ENCODE measurements around the gene TBX15. TPM values are rescaled to one million over a fixed set of nuclear protein-coding genes. Genes with fewer than 3 reads are reported as not detected.
A peak's percentile ranks its signal among the peaks of the same experiment; 100 is the strongest.

Gene TBX15
- not detected for polyA plus RNA-seq (2013, experiment 1 of 2)
- polyA plus RNA-seq (2013, experiment 2 of 2) = 0.03 TPM

- H3K27ac ChIP-seq (replicated peaks; ENCODE audit: low read length) = no peak within 1 kb of the TSS
- peaks cover 6 to 7% of the 10 kb centered on the region in 2 donors for H3K9me3 ChIP-seq (replicated peaks in 1 of 2; ENCODE audit: control insufficient read depth in 2 of 2, insufficient read depth in 1 of 2, low read depth in 1 of 2, low read length in 2 of 2)
- peak within 1 kb of the TSS; percentile 75 for H3K9ac ChIP-seq (ENCODE audit: low read depth, low read length, poor library complexity)
- no peak for DNase-seq (ENCODE audit: low spot score)
- H3K27me3 ChIP-seq (ENCODE audit: control insufficient read depth in 3 of 3, insufficient read depth in 3 of 3, low read depth in 1 of 3, low read length in 3 of 3) = peaks cover 78 to 100% (median 100%) of the 10 kb centered on the region in 3 experiments
- no peak within 1 kb of the TSS for H4K91ac ChIP-seq (ENCODE audit: low read depth, low read length, poor library complexity)
- H2BK5ac ChIP-seq (ENCODE audit: low read length) = no peak within 1 kb of the TSS
- H2BK120ac ChIP-seq (ENCODE audit: low read depth, low read length) = no peak within 1 kb of the TSS
- peak within 1 kb of the TSS; percentile 62 for H3K23ac ChIP-seq (ENCODE audit: low read depth, low read length, poor library complexity)
- H2AK5ac ChIP-seq (ENCODE audit: low read depth, low read length) = no peak within 1 kb of the TSS
- H2BK12ac ChIP-seq (ENCODE audit: low read length) = no peak within 1 kb of the TSS
- H3K4me3 ChIP-seq (ENCODE audit: low read length in 2 of 2) = peak within 1 kb of the TSS in 1 of 2 donors; percentile 27
- H3K36me3 ChIP-seq (replicated peaks in 1 of 2; ENCODE audit: control insufficient read depth in 2 of 2, insufficient read depth in 2 of 2, low read length in 2 of 2) = no peaks in the 10 kb centered on the region
- peak within 1 kb of the TSS; percentile 77 for H3K18ac ChIP-seq (ENCODE audit: low read length)
- no CpG with 5 or more reads among the region's 31 CpGs for WGBS, 2 donors (ENCODE audit: extremely low coverage in 2 of 2, insufficient read length in 2 of 2, insufficient replicate concordance in 1 of 2)
- H3K4me2 ChIP-seq (ENCODE audit: insufficient read depth, low read length, poor library complexity, severe bottlenecking) = peak within 1 kb of the TSS; percentile 54
- H2AFZ ChIP-seq (ENCODE audit: low read length) = peak within 1 kb of the TSS; percentile 93
- H3K4ac ChIP-seq (ENCODE audit: low read length) = no peak within 1 kb of the TSS
- H3K4me1 ChIP-seq (ENCODE audit: control insufficient read depth in 2 of 2, insufficient read depth in 1 of 2, low read depth in 1 of 2, low read length in 2 of 2) = peaks cover 6 to 8% of the 10 kb centered on the region in 2 donors
- no peaks in the 10 kb centered on the region for H3K79me1 ChIP-seq (ENCODE audit: low read depth, low read length)
- H3K14ac ChIP-seq (ENCODE audit: low read length) = peak within 1 kb of the TSS; percentile 10
- H4K8ac ChIP-seq (ENCODE audit: low read depth, low read length) = no peak within 1 kb of the TSS
- no peak within 1 kb of the TSS for H2BK15ac ChIP-seq (ENCODE audit: low read length)
Observed at GRCh38 chr1:118988186-118989005, at the start of gene TBX15. TSS of gene TBX15 (minus strand) at chr1:118988343. CDS start at chr1:118987795, 548 bp downstream.

GRCh38 chr1:119034359-119034758 lies 46.2 kb upstream of the TBX15 start:
- no peak overlapping the region for H3K4me3 ChIP-seq (ENCODE audit: low read length in 2 of 2)
- no peak overlapping the region for H2AFZ ChIP-seq (ENCODE audit: low read length)
- H4K91ac ChIP-seq (ENCODE audit: low read depth, low read length, poor library complexity) = no peak overlapping the region
- no peak for DNase-seq (ENCODE audit: low spot score)
- no peaks in the 10 kb centered on the region for H3K27me3 ChIP-seq (ENCODE audit: control insufficient read depth in 3 of 3, insufficient read depth in 3 of 3, low read depth in 1 of 3, low read length in 3 of 3)
- no peak overlapping the region for H2BK15ac ChIP-seq (ENCODE audit: low read length)
- no peak overlapping the region for H3K9ac ChIP-seq (ENCODE audit: low read depth, low read length, poor library complexity)
- H3K14ac ChIP-seq (ENCODE audit: low read length) = no peak overlapping the region
- H2BK5ac ChIP-seq (ENCODE audit: low read length) = no peak overlapping the region
- H3K23ac ChIP-seq (ENCODE audit: low read depth, low read length, poor library complexity) = no peak overlapping the region
- H2BK12ac ChIP-seq (ENCODE audit: low read length) = no peak overlapping the region
- H3K18ac ChIP-seq (ENCODE audit: low read length) = no peak overlapping the region
- no peaks in the 10 kb centered on the region for H3K79me1 ChIP-seq (ENCODE audit: low read depth, low read length)
- peaks cover 0 to 4% of the 10 kb centered on the region in 2 donors for H3K36me3 ChIP-seq (replicated peaks in 1 of 2; ENCODE audit: control insufficient read depth in 2 of 2, insufficient read depth in 2 of 2, low read length in 2 of 2)
- no peak overlapping the region for H3K4ac ChIP-seq (ENCODE audit: low read length)
- no peaks in the 10 kb centered on the region for H3K9me3 ChIP-seq (replicated peaks in 1 of 2; ENCODE audit: control insufficient read depth in 2 of 2, insufficient read depth in 1 of 2, low read depth in 1 of 2, low read length in 2 of 2)
- H2BK120ac ChIP-seq (ENCODE audit: low read depth, low read length) = no peak overlapping the region
- H3K4me1 ChIP-seq (ENCODE audit: control insufficient read depth in 2 of 2, insufficient read depth in 1 of 2, low read depth in 1 of 2, low read length in 2 of 2) = no peaks in the 10 kb centered on the region
- H4K8ac ChIP-seq (ENCODE audit: low read depth, low read length) = no peak overlapping the region
- H3K4me2 ChIP-seq (ENCODE audit: insufficient read depth, low read length, poor library complexity, severe bottlenecking) = no peak overlapping the region
- no peak overlapping the region for H3K27ac ChIP-seq (replicated peaks; ENCODE audit: low read length)
- no peak overlapping the region for H2AK5ac ChIP-seq (ENCODE audit: low read depth, low read length)

GRCh38 chr1:119032986-119033385 lies 44.8 kb upstream of the TBX15 start:
- Histone ChIP-seq H2AFZ (ENCODE audit: low read length) (no peak overlapping the region), H3K4me2 (ENCODE audit: insufficient read depth, low read length, poor library complexity, severe bottlenecking) (no peak overlapping the region), H3K4me1 (ENCODE audit: control insufficient read depth in 2 of 2, insufficient read depth in 1 of 2, low read depth in 1 of 2, low read length in 2 of 2) (peaks cover 0 to 4% of the 10 kb centered on the region in 2 donors), H3K18ac (ENCODE audit: low read length) (no peak overlapping the region), H3K4me3 (ENCODE audit: low read length in 2 of 2) (no peak overlapping the region), H2AK5ac (ENCODE audit: low read depth, low read length) (no peak overlapping the region), H2BK120ac (ENCODE audit: low read depth, low read length) (no peak overlapping the region), H3K9ac (ENCODE audit: low read depth, low read length, poor library complexity) (no peak overlapping the region), H4K8ac (ENCODE audit: low read depth, low read length) (no peak overlapping the region), H2BK5ac (ENCODE audit: low read length) (no peak overlapping the region), H3K36me3 (replicated peaks in 1 of 2; ENCODE audit: control insufficient read depth in 2 of 2, insufficient read depth in 2 of 2, low read length in 2 of 2) (peaks cover 0 to 4% of the 10 kb centered on the region in 2 donors), H3K79me1 (ENCODE audit: low read depth, low read length) (no peaks in the 10 kb centered on the region), H3K23ac (ENCODE audit: low read depth, low read length, poor library complexity) (no peak overlapping the region), H3K14ac (ENCODE audit: low read length) (no peak overlapping the region), H4K91ac (ENCODE audit: low read depth, low read length, poor library complexity) (no peak overlapping the region), H2BK12ac (ENCODE audit: low read length) (no peak overlapping the region), H2BK15ac (ENCODE audit: low read length) (no peak overlapping the region), H3K4ac (ENCODE audit: low read length) (no peak overlapping the region), H3K27me3 (ENCODE audit: control insufficient read depth in 3 of 3, insufficient read depth in 3 of 3, low read depth in 1 of 3, low read length in 3 of 3) (no peaks in the 10 kb centered on the region), H3K27ac (replicated peaks; ENCODE audit: low read length) (no peak overlapping the region), H3K9me3 (replicated peaks in 1 of 2; ENCODE audit: control insufficient read depth in 2 of 2, insufficient read depth in 1 of 2, low read depth in 1 of 2, low read length in 2 of 2) (no peaks in the 10 kb centered on the region)
- no peak for DNase-seq (ENCODE audit: low spot score)
- WGBS, 2 donors (ENCODE audit: extremely low coverage in 2 of 2, insufficient read length in 2 of 2, insufficient replicate concordance in 1 of 2) = no CpG with 5 or more reads among the region's 22 CpGs

- Histone ChIP-seq H4K8ac (ENCODE audit: low read depth, low read length) (no peak overlapping the region), H3K9me3 (replicated peaks in 1 of 2; ENCODE audit: control insufficient read depth in 2 of 2, insufficient read depth in 1 of 2, low read depth in 1 of 2, low read length in 2 of 2) (no peaks in the 10 kb centered on the region), H2BK12ac (ENCODE audit: low read length) (no peak overlapping the region), H2AK5ac (ENCODE audit: low read depth, low read length) (no peak overlapping the region), H3K9ac (ENCODE audit: low read depth, low read length, poor library complexity) (no peak overlapping the region), H3K27me3 (ENCODE audit: control insufficient read depth in 3 of 3, insufficient read depth in 3 of 3, low read depth in 1 of 3, low read length in 3 of 3) (no peaks in the 10 kb centered on the region), H3K79me1 (ENCODE audit: low read depth, low read length) (no peaks in the 10 kb centered on the region), H3K4me1 (ENCODE audit: control insufficient read depth in 2 of 2, insufficient read depth in 1 of 2, low read depth in 1 of 2, low read length in 2 of 2) (peaks cover 0 to 4% of the 10 kb centered on the region in 2 donors), H2BK5ac (ENCODE audit: low read length) (no peak overlapping the region), H3K23ac (ENCODE audit: low read depth, low read length, poor library complexity) (no peak overlapping the region), H2BK15ac (ENCODE audit: low read length) (no peak overlapping the region), H2BK120ac (ENCODE audit: low read depth, low read length) (no peak overlapping the region), H3K14ac (ENCODE audit: low read length) (no peak overlapping the region), H3K36me3 (replicated peaks in 1 of 2; ENCODE audit: control insufficient read depth in 2 of 2, insufficient read depth in 2 of 2, low read length in 2 of 2) (peaks cover 0 to under 1% of the 10 kb centered on the region in 2 donors), H3K18ac (ENCODE audit: low read length) (no peak overlapping the region), H3K4ac (ENCODE audit: low read length) (no peak overlapping the region), H3K27ac (replicated peaks; ENCODE audit: low read length) (no peak overlapping the region), H3K4me2 (ENCODE audit: insufficient read depth, low read length, poor library complexity, severe bottlenecking) (no peak overlapping the region), H2AFZ (ENCODE audit: low read length) (no peak overlapping the region), H3K4me3 (ENCODE audit: low read length in 2 of 2) (no peak overlapping the region), H4K91ac (ENCODE audit: low read depth, low read length, poor library complexity) (no peak overlapping the region)
- no peak for DNase-seq (ENCODE audit: low spot score)
- no CpG with 5 or more reads among the region's 1 CpG for WGBS, 2 donors (ENCODE audit: extremely low coverage in 2 of 2, insufficient read length in 2 of 2, insufficient replicate concordance in 1 of 2)
Observed at GRCh38 chr1:119027759-119028158, 39.6 kb upstream of the TBX15 start.

Measured in neuronal stem cell (in vitro differentiated cells).